Heart left ventricle (tissue), 16 donors: ENCODE measurements around the gene CCDC197. TPM values are rescaled to one million over a fixed set of nuclear protein-coding genes. Genes with fewer than 3 reads are reported as not detected.
A peak's percentile ranks its signal among the peaks of the same experiment; 100 is the strongest.

Experiments used
- ATAC-seq, 4 donors: fragments of 200-7000 bp; cut with Tn5 transposase; one replicate each; pipeline ENCODE4 v1.9.1; 2020 to 2022; ENCODE audit warnings: moderate library complexity in 4 of 4, mild to moderate bottlenecking in 3 of 4, moderate number of reproducible peaks in 1 of 4
- DNase-seq, 5 donors: peaks; one replicate each; pipeline ENCODE4 v3.0.0-alpha.2; 2020
- H3K27ac ChIP-seq, 12 donors: fragments of 200-600 bp; sonication (generic) in 4 of 12; one replicate each; pipeline versions ENCODE4 v1.5.0 to v1.8.0; 2016 to 2022; ENCODE audit warnings: mild to moderate bottlenecking in 2 of 12
- H3K27me3 ChIP-seq, 9 donors: fragments of 200-600 bp; sonication (generic) in 2 of 9; one replicate each; pipeline versions ENCODE4 v1.5.1 to v1.8.0; 2016 to 2022; ENCODE audit warnings: mild to moderate bottlenecking in 3 of 9
- H3K36me3 ChIP-seq, 9 donors: fragments of 200-600 bp; sonication (generic) in 2 of 9; one replicate each; pipeline versions ENCODE4 v1.5.0 to v1.8.0; 2018 to 2022; ENCODE audit warnings: mild to moderate bottlenecking in 2 of 9
- H3K4me1 ChIP-seq, 12 donors: fragments of 200-600 bp; sonication (generic) in 4 of 12; one replicate each; pipeline versions ENCODE4 v1.5.0 to v1.8.0; 2016 to 2022; ENCODE audit warnings: mild to moderate bottlenecking in 3 of 12
- H3K4me3 ChIP-seq, 12 donors: fragments of 200-600 bp; sonication (generic) in 4 of 12; one replicate each; pipeline versions ENCODE4 v1.5.0 to v1.8.0; 2017 to 2022; ENCODE audit warnings: mild to moderate bottlenecking in 9 of 12, moderate library complexity in 4 of 12
- H3K9me3 ChIP-seq, 12 donors: fragments of 200-600 bp; sonication (generic) in 4 of 12; one replicate each; pipeline versions ENCODE4 v1.5.0 to v1.8.0; 2016 to 2022; ENCODE audit warnings: mild to moderate bottlenecking in 1 of 12
- POLR2A ChIP-seq, 2 donors: fragments of 450-650 bp; IDR thresholded peaks; one replicate each; pipeline ENCODE4 v1.6.1; 2017; ENCODE audit warnings: antibody characterized with exemption in 2 of 2, mild to moderate bottlenecking in 2 of 2, moderate library complexity in 2 of 2
- WGBS, 4 donors: extraction: QIAGEN DNeasy Blood & Tissue Kit in 2 of 4; methylation state at CpG; one replicate each; pipeline versions ENCODE4 v1.1.5 to v1.1.7; 2013 to 2018; 5-methylcytosine and 5-hydroxymethylcytosine counted together
- intact Hi-C, 10 donors: fragments of 100-400 bp; cut with DNase I; formaldehyde crosslinking; loops; one replicate each; pipeline versions ENCODE4 v1.11.1 to v1.14.2; 2022
- polyA plus RNA-seq, 2 donors: library from polyadenylated mRNA; stranded (reverse); fragments of 200-250 nt; gene quantifications; one replicate each; pipeline ENCODE4 v1.2.3, GENCODE V29; 2013
- total RNA-seq, 9 donors: library from RNA; depleted of rRNA in 2 of 9; stranded (reverse); fragments of >200 nt in 2 of 9; fragmentation: NEBNext Ultra II Directional in 3 of 9; extraction: Animal tissue kit (Norgen Biotek cat#: 25700) in 3 of 9; gene quantifications; one replicate each; pipeline versions ENCODE4 v1.1.0 to v1.2.4, GENCODE V29; 2016 to 2023
- TF ChIP-seq, protein P1 (sequence below), 12 donors: fragments of 200-600 bp; sonication (generic) in 4 of 12; IDR thresholded peaks; one replicate each; pipeline versions ENCODE4 v1.5.0 to v1.8.0; 2018 to 2022; ENCODE audit warnings: antibody characterized with exemption in 12 of 12, mild to moderate bottlenecking in 5 of 12
- donor health status: ischemic (EF 13 %, LVEDD 7.1; RV severe dilation, severe dysfunction).
- donor health status: healthy with polysubstance abuse.
- donor health status: DM: no; HTN: yes; CAD: no.
- donor health status: DM: no; HTN: no; CAD: no.
- donor health status: ischemic (EF 25% LVEDD 6.9; RV normal size, moderate dysfunction).
- donor health status: ischemic (EF 25% LVEDD 5.7; RV mildly dilated, moderate dysfunction).
- donor health status: healthy.
- donor health status: DM: yes; HTN: yes; CAD: no.
- donor health status: ischemic (EF 35%, LVEDD 5.7; RV mildly dilated, moderate dysfunction).
- donor health status: nonischemic (EF 11% LVEDD 7.7; RV severe dilation, severe dysfunction).
- donor health status: DM: yes; HTN: yes; CAD: no.
- donor health status: PGD.
- donor health status: ischemic (EF 29% LVEDD 5.4; RV normal size, mild dysfunction).
- donor health status: nonischemic (EF 23%, LVEDD 6.1; RV moderate dilation, normal function).

CCDC197 gene
- total and polyA plus RNA-seq, 11 donors: 0.23 to 1.4 (median 0.88) TPM; not detected in 4

DNA sequence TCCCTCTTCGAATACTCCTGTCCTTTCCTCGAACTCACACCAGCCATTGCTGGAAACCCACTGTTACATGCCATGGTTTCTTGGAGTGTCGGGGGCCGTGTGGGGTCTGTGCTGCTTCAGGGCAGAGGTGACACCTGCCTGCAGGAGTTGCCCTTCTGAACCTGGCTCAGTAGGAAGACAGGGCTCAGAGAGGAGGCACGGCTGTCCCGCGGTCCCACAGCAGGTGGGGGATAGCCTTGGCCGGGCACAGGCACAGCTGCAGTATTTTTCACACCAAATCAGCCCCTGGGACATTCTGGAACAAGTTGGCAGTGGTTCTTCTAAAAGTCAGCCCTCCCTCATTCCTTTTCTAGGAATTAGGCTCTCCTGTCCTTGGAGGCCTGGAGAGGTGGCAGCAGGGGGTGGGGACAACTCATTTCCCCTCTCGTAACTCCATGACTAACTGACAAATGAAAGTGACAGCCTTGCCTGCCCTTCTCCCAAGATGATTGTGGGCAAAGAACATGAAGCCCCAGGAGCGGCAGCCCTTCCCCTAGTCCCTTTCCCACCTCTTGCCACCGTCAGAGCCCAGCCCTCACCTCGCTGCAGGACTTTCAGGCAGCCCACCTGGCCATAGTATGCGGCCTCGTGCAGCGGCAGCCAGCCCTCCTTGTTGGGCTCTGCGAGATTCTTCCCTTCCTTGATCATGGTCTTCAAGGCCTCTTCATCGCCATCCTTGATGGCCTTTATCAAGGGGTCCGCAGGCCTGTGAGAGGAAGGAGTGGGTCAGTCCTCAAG is 43.2 kb upstream of the CCDC197 start:
- 62 to 71% (median 69%) methylated on average over 15 to 18 of the region's 18 CpGs for WGBS, 4 donors
- TF ChIP-seq POLR2A (IDR thresholded peaks at IDR 0.05): no peak
- TF ChIP-seq, protein P1, sequence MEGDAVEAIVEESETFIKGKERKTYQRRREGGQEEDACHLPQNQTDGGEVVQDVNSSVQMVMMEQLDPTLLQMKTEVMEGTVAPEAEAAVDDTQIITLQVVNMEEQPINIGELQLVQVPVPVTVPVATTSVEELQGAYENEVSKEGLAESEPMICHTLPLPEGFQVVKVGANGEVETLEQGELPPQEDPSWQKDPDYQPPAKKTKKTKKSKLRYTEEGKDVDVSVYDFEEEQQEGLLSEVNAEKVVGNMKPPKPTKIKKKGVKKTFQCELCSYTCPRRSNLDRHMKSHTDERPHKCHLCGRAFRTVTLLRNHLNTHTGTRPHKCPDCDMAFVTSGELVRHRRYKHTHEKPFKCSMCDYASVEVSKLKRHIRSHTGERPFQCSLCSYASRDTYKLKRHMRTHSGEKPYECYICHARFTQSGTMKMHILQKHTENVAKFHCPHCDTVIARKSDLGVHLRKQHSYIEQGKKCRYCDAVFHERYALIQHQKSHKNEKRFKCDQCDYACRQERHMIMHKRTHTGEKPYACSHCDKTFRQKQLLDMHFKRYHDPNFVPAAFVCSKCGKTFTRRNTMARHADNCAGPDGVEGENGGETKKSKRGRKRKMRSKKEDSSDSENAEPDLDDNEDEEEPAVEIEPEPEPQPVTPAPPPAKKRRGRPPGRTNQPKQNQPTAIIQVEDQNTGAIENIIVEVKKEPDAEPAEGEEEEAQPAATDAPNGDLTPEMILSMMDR (IDR thresholded peaks at IDR 0.05): no peak
- H3K4me3 ChIP-seq: peak overlapping the region in 1 of 12 donors; percentile 49
- ATAC-seq: no peak
- intact Hi-C loops: loop anchor here in 2 of 10 donors (5.0 to 10.0 kb wide), 2 partner anchors 43 to 181 kb away; partner anchors contain the start of gene CCDC197 (in 1 of the 2)
- peak overlapping the region in 10 of 12 donors; percentile 14 to 90 (median 71) for H3K27ac ChIP-seq
- H3K9me3 ChIP-seq: no peaks in the 10 kb centered on the region
- H3K27me3 ChIP-seq: no peaks in the 10 kb centered on the region
- peaks cover 3 to 78% (median 39%) of the 10 kb centered on the region in 12 donors for H3K4me1 ChIP-seq
- peaks cover 0 to 63% (median 42%) of the 10 kb centered on the region in 9 donors for H3K36me3 ChIP-seq
- no peak for DNase-seq

DNA sequence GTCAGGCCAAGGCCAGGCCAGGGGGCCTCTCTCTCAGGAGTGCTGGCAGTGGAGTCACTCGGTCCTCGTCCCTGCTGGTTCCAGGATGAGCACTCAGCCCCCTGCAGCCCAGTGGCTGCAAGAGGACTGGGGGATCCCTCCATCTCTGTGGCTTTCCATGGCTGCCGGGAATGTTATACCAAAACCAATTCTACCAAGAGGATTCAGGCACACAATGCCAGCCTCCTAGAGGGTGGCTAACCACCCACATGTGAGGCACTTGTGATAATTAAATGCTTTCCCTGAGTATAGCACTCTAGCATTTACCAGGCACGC is 42.6 kb upstream of the CCDC197 start:
- peak overlapping the region in 1 of 12 donors; percentile 49 for H3K4me3 ChIP-seq
- WGBS, 4 donors: 53 to 82% (median 57%) methylated on average over 1 to 4 of the region's 4 CpGs

DNA sequence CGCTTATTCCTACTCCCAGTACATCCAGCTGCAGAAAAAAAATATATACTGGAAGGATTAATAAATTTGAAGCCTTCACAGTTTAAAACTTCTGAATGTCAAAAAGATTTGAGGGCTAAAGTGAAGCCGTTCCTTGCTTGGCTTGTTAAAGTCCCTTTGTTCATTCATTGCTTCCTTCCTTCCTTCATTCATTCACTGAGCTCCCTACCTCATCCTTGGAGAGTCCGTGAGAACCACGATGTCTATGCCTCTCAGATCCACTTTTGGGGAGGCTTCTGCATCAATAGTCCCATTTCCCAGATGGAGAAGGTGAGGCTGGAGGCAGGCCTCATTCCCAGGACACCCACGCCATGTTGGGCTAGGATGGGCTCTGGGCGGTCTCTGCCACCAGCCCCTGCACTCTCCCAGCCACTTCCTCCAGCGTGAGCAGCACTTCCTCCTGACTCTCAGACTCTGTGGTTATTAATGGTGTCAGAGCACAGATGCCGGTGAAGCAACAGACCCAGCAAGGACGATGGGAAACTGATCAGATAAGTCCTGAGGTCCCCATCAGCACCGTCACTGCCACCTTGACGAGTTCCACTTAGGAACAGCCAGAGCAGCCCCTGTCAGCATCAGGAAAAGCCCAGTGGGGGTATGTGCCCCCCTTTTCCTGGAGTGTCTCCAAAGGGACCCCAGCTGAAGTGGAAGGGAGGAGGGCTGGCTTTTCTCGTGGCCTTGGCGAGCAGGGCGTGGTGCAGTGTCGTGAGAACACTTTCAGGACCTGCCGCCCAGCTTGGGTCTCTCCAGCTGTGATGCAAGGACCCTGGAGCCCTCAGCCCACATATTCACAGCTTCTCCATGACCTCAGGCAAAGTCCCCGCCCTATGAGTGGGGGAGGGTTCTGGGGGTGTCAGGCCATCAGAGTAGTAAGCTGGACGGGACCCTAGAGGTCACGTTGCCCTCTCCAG is 41.9 kb upstream of the CCDC197 start:
- peaks cover 3 to 90% (median 42%) of the 10 kb centered on the region in 12 donors for H3K4me1 ChIP-seq
- no peak for TF ChIP-seq POLR2A (IDR thresholded peaks at IDR 0.05)
- TF ChIP-seq, protein P1 (IDR thresholded peaks at IDR 0.05): no peak
- 29 to 46% (median 36%) methylated on average over 18 to 19 of the region's 19 CpGs for WGBS, 4 donors
- H3K36me3 ChIP-seq: peaks cover 0 to 54% (median 33%) of the 10 kb centered on the region in 9 donors
- H3K27me3 ChIP-seq: no peaks in the 10 kb centered on the region
- peak in 1 of 4 donors; percentile 25 for ATAC-seq
- peak overlapping the region in 11 of 12 donors; percentile 47 to 90 (median 77) for H3K27ac ChIP-seq
- DNase-seq: peak in 1 of 5 donors; percentile 62
- intact Hi-C loops: loop anchor here in 2 of 10 donors (5.0 to 10.0 kb wide), 2 partner anchors 42 to 180 kb away; partner anchors contain the start of gene CCDC197 (in 1 of the 2)
- H3K9me3 ChIP-seq: no peaks in the 10 kb centered on the region
- H3K4me3 ChIP-seq: peak overlapping the region in 1 of 12 donors; percentile 49

More for the DNA sequence above, 42.6 kb upstream of the CCDC197 start:
- Histone ChIP-seq H3K4me1 (peaks cover 3 to 83% (median 42%) of the 10 kb centered on the region in 12 donors), H3K9me3 (no peaks in the 10 kb centered on the region), H3K27me3 (no peaks in the 10 kb centered on the region), H3K36me3 (peaks cover 0 to 59% (median 40%) of the 10 kb centered on the region in 9 donors), H3K27ac (peak overlapping the region in 10 of 12 donors; percentile 14 to 90 (median 77))
- ATAC-seq: no peak
- no peak for TF ChIP-seq POLR2A (IDR thresholded peaks at IDR 0.05)
- TF ChIP-seq, protein P1 (IDR thresholded peaks at IDR 0.05): no peak
- intact Hi-C loops: loop anchor here in 2 of 10 donors (5.0 to 10.0 kb wide), 2 partner anchors 43 to 180 kb away; partner anchors contain the start of gene CCDC197 (in 1 of the 2)
- peak in 1 of 5 donors; percentile 16 for DNase-seq
